H1 (cell line): ENCODE results near the gene CCDC88C. TPM values are rescaled to one million over a fixed set of nuclear protein-coding genes. Genes with fewer than 3 reads are reported as not detected.

Source experiments
- ASH2L ChIP-seq: fragments of 200-600, 300-600 bp; sonication (generic); IDR thresholded peaks from one replicate; pipeline ENCODE4 v1.7.1; 2017; ENCODE audit warnings: low read length
- EP300 ChIP-seq, 2 experiments: IDR thresholded peaks; 1 replicate in 1 of 2; 2 replicates in 1 of 2; pipeline ENCODE4 v1.6.1; 2011 to 2012; ENCODE audit warnings: low read depth in 2 of 2, low read length in 2 of 2, mild to moderate bottlenecking in 2 of 2, borderline replicate concordance in 1 of 2, inconsistent platforms in 1 of 2, moderate library complexity in 1 of 2
- EZH2 ChIP-seq: fragments of 200-600 bp; sonication (generic); IDR thresholded peaks from 2 replicates; pipeline ENCODE4 v1.7.1; 2012; ENCODE audit warnings: low read depth, mild to moderate bottlenecking, moderate library complexity, low read length, inconsistent platforms; ENCODE audit not compliant: severe bottlenecking
- GTF2F1 ChIP-seq: IDR thresholded peaks from 2 replicates; pipeline ENCODE4 v1.6.1; 2012; ENCODE audit warnings: low read depth, low read length, improper control_type of control experiment, borderline replicate concordance
- HDAC6 ChIP-seq: IDR thresholded peaks from one replicate; pipeline ENCODE4 v1.7.1; 2012; ENCODE audit warnings: low read depth, mild to moderate bottlenecking, inconsistent platforms, low read length, moderate library complexity
- MAFK ChIP-seq: IDR thresholded peaks from 2 replicates; pipeline ENCODE4 v1.6.1; 2012; ENCODE audit warnings: low read depth, mild to moderate bottlenecking, improper control_type of control experiment, low read length
- POLR2A ChIP-seq, 2 experiments: IDR thresholded peaks; 1 replicate in 1 of 2; 2 replicates in 1 of 2; pipeline ENCODE4 v1.6.1; 2011; ENCODE audit warnings: low read depth in 2 of 2, low read length in 2 of 2, mild to moderate bottlenecking in 2 of 2; ENCODE audit errors: control extremely low read depth in 1 of 2
- RBBP5 ChIP-seq: IDR thresholded peaks from 2 replicates; pipeline ENCODE4 v1.7.1; 2012; ENCODE audit warnings: low read depth, mild to moderate bottlenecking, inconsistent platforms, low read length, moderate library complexity, borderline replicate concordance
- RXRA ChIP-seq: IDR thresholded peaks from 2 replicates; pipeline ENCODE4 v1.6.1; 2011; ENCODE audit warnings: low read depth, mild to moderate bottlenecking, low read length, moderate library complexity; ENCODE audit not compliant: insufficient read depth
- TAF7 ChIP-seq: optimal IDR thresholded peaks from 2 replicates; pipeline ENCODE3; 2011; ENCODE audit warnings: low read depth, mild to moderate bottlenecking, inconsistent platforms, low read length, moderate library complexity, borderline replicate concordance
- TBP ChIP-seq: IDR thresholded peaks from 2 replicates; pipeline ENCODE4 v1.6.1; 2011; ENCODE audit warnings: low read depth, low read length, improper control_type of control experiment
- polyA plus RNA-seq, 7 experiments: library from polyadenylated mRNA; depleted of rRNA in 3 of 7; stranded (reverse) in 5 of 7; unstranded in 2 of 7; fragments of >200 nt in 5 of 7; fragments of 200-250 nt in 2 of 7; gene quantifications; 1 replicate in 5 of 7; 2 replicates in 1 of 7; 4 replicates in 1 of 7; pipeline versions ENCODE4 v1.2.1 to v1.2.3, GENCODE V29; 2011 to 2013; ENCODE audit warnings: missing spikeins in 2 of 7, mixed read lengths in 2 of 7
- total RNA-seq: library from RNA; stranded (reverse); fragmentation: NEBNext Ultra II Directional; extraction: Animal tissue kit (Norgen Biotek cat#: 25700); gene quantifications from 2 replicates; pipeline ENCODE4 v1.2.1, GENCODE V29; 2021

Gene CCDC88C
- total and polyA plus RNA-seq, 2 of the 8 experiments (the other 6 are each of a cell fraction or from before 2014, with no cell fraction given), result 10.3 to 57.7 TPM

- TF ChIP-seq EZH2 (no peak), EP300 (IDR thresholded peaks at IDR 0.05; ENCODE audit: borderline replicate concordance in 1 of 2, low read depth in 2 of 2, low read length in 2 of 2) (no peak), ASH2L (no peak), MAFK (no peak), TAF7 (no peak), TBP (no peak), RXRA (no peak), RBBP5 (no peak), GTF2F1 (no peak), HDAC6 (no peak), POLR2A (IDR thresholded peaks at IDR 0.05; ENCODE audit: control extremely low read depth in 1 of 2, low read depth in 2 of 2, low read length in 2 of 2) (no peak)
Measured at GRCh38 chr14:91373591-91374254, 43.9 kb downstream of the CCDC88C start (continued).
